ENCODE measurements around the gene TAS2R7. TPM values are rescaled to one million over a fixed set of nuclear protein-coding genes. Genes with fewer than 3 reads are reported as not detected.

Gene TAS2R7
- total RNA-seq, 4 donors from 2014 or later: not detected

DNA sequence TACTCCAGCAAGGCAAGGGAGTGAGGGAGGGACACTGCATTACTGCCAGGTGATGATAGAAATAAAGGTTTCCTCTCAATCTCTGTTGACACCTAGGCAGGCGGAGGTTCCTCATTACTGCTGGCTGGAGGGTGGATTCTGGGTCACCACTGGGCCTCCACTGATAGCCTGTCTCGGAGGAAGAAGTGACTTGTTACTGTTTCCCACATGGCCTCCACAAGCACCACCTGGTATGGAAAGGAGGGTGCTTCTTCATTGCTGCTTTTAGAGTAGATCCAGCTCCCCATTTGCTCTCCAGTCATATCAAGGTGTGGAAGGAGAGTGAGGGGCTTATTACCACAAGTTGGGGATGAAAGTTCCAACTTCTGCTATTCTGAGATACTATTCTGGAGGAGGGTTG, 40.4 kb upstream of the TAS2R7 start:
- H3K36me3 ChIP-seq: peaks cover 0 to 32% of the 10 kb centered on the region in 2 donors
- H3K4me3 ChIP-seq: no peak overlapping the region
- no peaks in the 10 kb centered on the region for H3K4me1 ChIP-seq
- no peaks in the 10 kb centered on the region for H3K27me3 ChIP-seq
- ATAC-seq: no peak
- TF ChIP-seq POLR2A (IDR thresholded peaks at IDR 0.05) (no peak), EP300 (IDR thresholded peaks at IDR 0.05) (no peak), POLR2AphosphoS5 (IDR thresholded peaks at IDR 0.05) (no peak)
- TF ChIP-seq, protein P1, sequence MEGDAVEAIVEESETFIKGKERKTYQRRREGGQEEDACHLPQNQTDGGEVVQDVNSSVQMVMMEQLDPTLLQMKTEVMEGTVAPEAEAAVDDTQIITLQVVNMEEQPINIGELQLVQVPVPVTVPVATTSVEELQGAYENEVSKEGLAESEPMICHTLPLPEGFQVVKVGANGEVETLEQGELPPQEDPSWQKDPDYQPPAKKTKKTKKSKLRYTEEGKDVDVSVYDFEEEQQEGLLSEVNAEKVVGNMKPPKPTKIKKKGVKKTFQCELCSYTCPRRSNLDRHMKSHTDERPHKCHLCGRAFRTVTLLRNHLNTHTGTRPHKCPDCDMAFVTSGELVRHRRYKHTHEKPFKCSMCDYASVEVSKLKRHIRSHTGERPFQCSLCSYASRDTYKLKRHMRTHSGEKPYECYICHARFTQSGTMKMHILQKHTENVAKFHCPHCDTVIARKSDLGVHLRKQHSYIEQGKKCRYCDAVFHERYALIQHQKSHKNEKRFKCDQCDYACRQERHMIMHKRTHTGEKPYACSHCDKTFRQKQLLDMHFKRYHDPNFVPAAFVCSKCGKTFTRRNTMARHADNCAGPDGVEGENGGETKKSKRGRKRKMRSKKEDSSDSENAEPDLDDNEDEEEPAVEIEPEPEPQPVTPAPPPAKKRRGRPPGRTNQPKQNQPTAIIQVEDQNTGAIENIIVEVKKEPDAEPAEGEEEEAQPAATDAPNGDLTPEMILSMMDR (IDR thresholded peaks at IDR 0.05): no peak
- 80 to 100% methylated on average over 1 of the region's 2 CpGs for WGBS, 2 donors (ENCODE audit: low coverage in 1 of 2)
- no peak overlapping the region for H3K27ac ChIP-seq
- no peaks in the 10 kb centered on the region for H3K9me3 ChIP-seq

DNA sequence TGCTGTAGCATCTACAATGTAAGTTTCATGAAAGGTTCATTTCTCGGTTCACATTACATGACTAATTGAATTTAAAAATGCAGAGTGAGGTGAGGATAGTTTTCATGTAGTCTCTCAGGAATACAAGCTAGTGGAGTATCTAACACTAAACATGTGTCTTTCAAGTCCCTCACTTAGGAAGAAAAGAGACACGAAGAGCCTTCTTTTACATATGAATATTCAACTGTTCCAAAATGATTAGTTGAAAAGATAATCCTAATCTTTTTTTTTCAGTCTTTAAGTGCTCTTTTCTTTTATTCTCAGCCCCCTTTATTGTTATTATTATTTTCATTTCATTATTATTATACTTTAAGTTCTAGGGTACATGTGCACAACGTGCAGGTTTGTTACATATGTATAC, 36.0 kb upstream of the TAS2R7 start:
- Histone ChIP-seq H3K27ac (no peak overlapping the region), H3K4me1 (no peaks in the 10 kb centered on the region), H3K36me3 (peaks cover 0 to 8% of the 10 kb centered on the region in 2 donors), H3K9me3 (peaks cover 0 to 7% (median 0%) of the 10 kb centered on the region in 3 donors), H3K27me3 (no peaks in the 10 kb centered on the region), H3K4me3 (no peak overlapping the region)
- no peak for TF ChIP-seq POLR2A (IDR thresholded peaks at IDR 0.05)
- no peak for TF ChIP-seq POLR2AphosphoS5 (IDR thresholded peaks at IDR 0.05)
- no peak for TF ChIP-seq EP300 (IDR thresholded peaks at IDR 0.05)
- TF ChIP-seq, protein P1 (IDR thresholded peaks at IDR 0.05): no peak
- 74 to 87% methylated on average over 3 of the region's 3 CpGs for WGBS, 2 donors (ENCODE audit: low coverage in 1 of 2)
- ATAC-seq: no peak

DNA sequence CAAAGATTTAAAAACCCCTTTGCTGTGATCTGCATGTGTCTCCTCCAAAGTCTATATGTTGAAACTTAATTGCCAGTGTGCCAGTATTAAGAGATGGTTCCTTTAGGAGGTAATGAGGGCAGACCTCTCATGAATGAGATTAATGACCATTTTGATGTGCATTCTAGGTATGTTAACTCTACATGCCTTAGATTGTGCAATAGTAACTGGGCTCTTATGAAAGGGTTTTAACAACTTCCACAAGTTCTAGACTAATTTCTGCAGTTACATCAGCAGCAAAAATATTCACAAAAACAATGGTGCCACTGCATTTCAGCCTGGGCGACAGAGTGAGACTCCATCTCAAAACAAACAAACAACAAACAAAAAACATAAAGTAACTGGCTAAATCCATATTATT, 27.6 kb upstream of the TAS2R7 start:
- TF ChIP-seq EP300 (IDR thresholded peaks at IDR 0.05) (no peak), POLR2AphosphoS5 (IDR thresholded peaks at IDR 0.05) (no peak)
- Histone ChIP-seq H3K4me3 (no peak overlapping the region), H3K27me3 (no peaks in the 10 kb centered on the region), H3K36me3 (no peaks in the 10 kb centered on the region), H3K9me3 (no peaks in the 10 kb centered on the region), H3K4me1 (no peaks in the 10 kb centered on the region), H3K27ac (no peak overlapping the region)
- WGBS, 2 donors (ENCODE audit: low coverage in 1 of 2): 83 to 100% methylated on average over 1 of the region's 1 CpG
- no peak for ATAC-seq

DNA sequence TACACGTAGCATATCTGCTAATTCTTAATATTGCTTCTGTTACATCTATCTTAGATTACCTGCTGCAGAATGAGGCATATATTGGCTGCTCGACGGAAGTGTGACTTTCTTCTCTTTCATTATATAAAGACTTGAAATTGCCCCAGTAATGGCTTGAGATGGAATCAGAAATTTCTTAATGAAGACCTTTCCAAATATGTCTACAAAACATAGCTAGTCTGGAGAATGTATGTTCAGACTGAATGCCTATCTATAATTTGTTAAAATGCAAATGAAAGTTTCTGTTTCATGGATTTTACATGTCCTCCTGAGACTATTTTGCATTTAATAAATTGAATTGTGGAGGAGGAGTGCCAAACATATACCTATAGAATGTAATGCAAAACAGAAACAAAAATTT, 23.8 kb upstream of the TAS2R7 start, which contains the start of gene TAS2R10:
TAS2R10 (minus strand) TSS at position 101 of the 400 bp plus-strand sequence; CDS start at position 12, 89 bp downstream.
- Histone ChIP-seq H3K27ac (no peak within 1 kb of the TSS), H3K36me3 (no peaks in the 10 kb centered on the region), H3K9me3 (no peaks in the 10 kb centered on the region), H3K4me1 (no peaks in the 10 kb centered on the region), H3K4me3 (no peak within 1 kb of the TSS), H3K27me3 (no peaks in the 10 kb centered on the region)
- WGBS, 2 donors (ENCODE audit: low coverage in 1 of 2): 85 to 100% methylated on average over 3 of the region's 3 CpGs
- ATAC-seq: no peak
- TF ChIP-seq POLR2A (IDR thresholded peaks at IDR 0.05): no peak
- TF ChIP-seq, protein P1 (IDR thresholded peaks at IDR 0.05): no peak
- TF ChIP-seq EP300 (IDR thresholded peaks at IDR 0.05): no peak
- TF ChIP-seq POLR2AphosphoS5 (IDR thresholded peaks at IDR 0.05): no peak

DNA sequence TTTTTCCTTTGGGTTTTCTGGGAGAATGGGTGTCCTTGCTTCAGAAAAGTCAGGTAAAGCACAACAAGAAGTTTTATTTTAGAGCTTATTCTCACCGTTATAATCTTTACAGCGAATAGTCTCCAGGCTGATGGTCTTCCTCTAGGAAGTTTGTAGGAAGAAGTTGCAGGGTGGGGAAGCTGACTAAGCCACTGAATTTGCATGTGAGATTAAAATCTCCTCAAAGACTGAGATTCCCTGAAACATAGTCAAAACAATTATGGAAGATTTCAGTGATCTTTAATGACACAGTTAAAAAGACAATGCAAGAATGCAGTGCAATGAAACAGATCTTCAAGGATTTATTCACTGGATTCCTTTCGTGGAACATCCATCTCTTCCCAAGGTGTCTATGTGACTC, 22.5 kb upstream of the TAS2R7 start:
- 82 to 87% methylated on average over 3 of the region's 3 CpGs for WGBS, 2 donors (ENCODE audit: low coverage in 1 of 2)
- TF ChIP-seq EP300 (IDR thresholded peaks at IDR 0.05): no peak
- TF ChIP-seq POLR2A (IDR thresholded peaks at IDR 0.05): no peak
- no peak for TF ChIP-seq POLR2AphosphoS5 (IDR thresholded peaks at IDR 0.05)
- TF ChIP-seq, protein P1 (IDR thresholded peaks at IDR 0.05): no peak
- ATAC-seq: no peak
- no peaks in the 10 kb centered on the region for H3K4me1 ChIP-seq
- no peaks in the 10 kb centered on the region for H3K9me3 ChIP-seq
- H3K4me3 ChIP-seq: no peak overlapping the region
- H3K36me3 ChIP-seq: no peaks in the 10 kb centered on the region
- no peak overlapping the region for H3K27ac ChIP-seq
- no peaks in the 10 kb centered on the region for H3K27me3 ChIP-seq
